T-helper 22 cell (primary cell): Measurements from ENCODE around the gene BAIAP2.

Experiments used
- DNase-seq: peaks from one replicate; pipeline ENCODE4 v3.0.0-alpha.2; 2020; ENCODE audit warnings: low read depth

Gene BAIAP2

GRCh38 chr17:81110488-81111040 lies 75.6 kb downstream of the BAIAP2 start:
- no peak for DNase-seq

GRCh38 chr17:81111066-81111465 lies 76.1 kb downstream of the BAIAP2 start:
- DNase-seq: no peak

- DNase-seq: no peak
Observed at GRCh38 chr17:81112450-81112849, 77.5 kb downstream of the BAIAP2 start.

- DNase-seq: no peak
Observed at GRCh38 chr17:81113158-81113724, 78.3 kb downstream of the BAIAP2 start.

- DNase-seq: no peak
Observed at GRCh38 chr17:81114351-81115093, 79.6 kb downstream of the BAIAP2 start.

GRCh38 chr17:81115219-81115618 lies 80.3 kb downstream of the BAIAP2 start:
- DNase-seq: no peak

GRCh38 chr17:81115749-81116464 lies 81.0 kb downstream of the BAIAP2 start:
- no peak for DNase-seq

GRCh38 chr17:81116704-81117103 lies 81.8 kb downstream of the BAIAP2 start:
- no peak for DNase-seq

GRCh38 chr17:81117672-81118198 lies 82.8 kb downstream of the BAIAP2 start:
- DNase-seq: no peak

- DNase-seq: no peak
Observed at GRCh38 chr17:81118308-81119221, 83.6 kb downstream of the BAIAP2 start.

GRCh38 chr17:81119223-81120148 lies 84.5 kb downstream of the BAIAP2 start:
- peak; percentile 73 for DNase-seq

GRCh38 chr17:81120149-81120484 lies 85.2 kb downstream of the BAIAP2 start:
- DNase-seq: no peak

- DNase-seq: no peak
Observed at GRCh38 chr17:81120695-81121621, 86.0 kb downstream of the BAIAP2 start.

GRCh38 chr17:81121841-81122733 lies 87.1 kb downstream of the BAIAP2 start:
- no peak for DNase-seq

- no peak for DNase-seq
Observed at GRCh38 chr17:81123052-81124048, 88.4 kb downstream of the BAIAP2 start.

- no peak for DNase-seq
Observed at GRCh38 chr17:81124377-81124776, 89.4 kb downstream of the BAIAP2 start.

GRCh38 chr17:81125573-81126081 lies 90.7 kb downstream of the BAIAP2 start:
- DNase-seq: no peak
